Measurements from ENCODE around the gene METTL8.
A peak's percentile ranks its signal among the peaks of the same experiment; 100 is the strongest.

METTL8 gene

DNA sequence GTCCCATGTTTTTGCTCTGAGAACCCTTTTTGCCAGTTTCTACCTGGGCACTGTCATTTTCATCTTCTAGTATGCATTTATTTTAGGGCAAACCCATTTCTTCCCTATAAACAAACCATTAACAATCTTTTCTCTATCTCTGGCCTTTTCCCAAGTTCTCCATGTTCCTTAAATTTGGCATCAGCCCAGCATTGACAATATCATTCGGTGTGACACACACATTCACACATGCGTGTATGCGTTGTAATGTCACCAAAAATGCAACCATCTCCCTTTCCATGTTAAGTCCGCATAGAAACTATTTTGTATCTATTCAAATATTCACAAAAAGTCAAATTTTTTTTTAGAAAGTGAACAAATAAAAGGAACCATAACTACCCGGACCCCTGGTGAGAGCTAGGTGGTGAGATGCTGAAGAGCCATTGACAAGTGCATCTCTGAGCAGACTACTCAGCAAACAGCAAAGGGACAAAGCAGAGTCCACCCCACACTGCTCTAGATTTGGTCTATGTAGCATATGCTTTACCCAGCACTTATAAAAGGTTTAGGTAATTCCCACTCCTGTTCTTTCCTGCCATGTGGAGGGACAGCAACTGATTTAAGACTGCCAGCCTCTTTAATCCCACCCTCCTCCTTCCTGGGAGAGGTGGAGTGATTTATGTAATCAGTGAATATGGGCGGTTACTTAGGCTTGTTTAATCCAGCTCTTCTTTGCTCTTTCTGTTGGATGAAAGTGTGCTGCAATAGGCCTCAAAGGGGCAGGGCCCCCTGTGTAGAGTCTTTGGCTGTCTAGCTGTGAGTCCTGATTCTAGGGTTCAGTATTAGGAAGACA is 124.1 kb downstream of the METTL8 start:
- DNase-seq (ENCODE audit: low read depth) = no peak

GRCh38 chr2:171308280-171309054 is 125.3 kb downstream of the METTL8 start:
- DNase-seq (ENCODE audit: low read depth) = no peak

DNA sequence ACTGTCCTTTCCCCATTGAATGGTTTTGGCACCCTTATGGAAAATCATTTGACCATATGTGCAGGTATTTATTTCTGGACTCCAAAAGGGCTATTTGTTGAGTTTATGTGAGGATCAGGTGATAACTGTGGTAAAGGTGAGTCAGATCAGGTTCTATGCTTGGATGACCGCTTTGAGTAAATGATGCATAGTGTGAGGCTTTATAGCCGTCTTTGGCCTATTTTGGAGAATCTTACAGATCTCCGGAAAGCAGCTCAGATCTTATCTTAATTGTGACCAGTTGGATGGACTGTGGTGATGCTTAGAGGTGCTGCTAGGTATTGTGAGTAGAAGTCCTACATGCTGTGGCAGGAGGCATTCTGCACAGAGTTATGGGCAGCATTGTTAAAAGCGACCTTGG is 126.2 kb downstream of the METTL8 start:
- no peak for DNase-seq (ENCODE audit: low read depth)

DNA sequence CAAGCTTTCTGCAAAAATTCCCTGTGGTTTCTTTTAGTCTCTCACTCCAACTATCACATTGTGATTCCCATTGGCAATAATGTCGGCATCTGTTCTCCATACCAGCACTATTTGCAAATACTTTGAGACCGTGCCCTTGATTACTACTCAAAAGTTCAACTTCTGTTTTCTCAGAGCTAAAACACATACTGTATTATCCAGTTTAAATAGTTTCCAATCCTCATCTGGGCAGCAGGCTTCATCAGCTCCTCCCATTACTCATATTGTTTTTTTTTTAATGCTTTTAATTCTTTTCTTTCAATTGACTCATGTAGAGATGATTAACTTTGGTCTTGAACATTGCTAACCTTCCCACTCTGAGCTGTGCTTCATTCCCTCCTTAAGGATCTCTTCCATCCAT is 135.8 kb downstream of the METTL8 start:
- DNase-seq (ENCODE audit: low read depth) = peak; percentile 71

- DNase-seq (ENCODE audit: low read depth) = no peak
These were observed 139.2 kb downstream of the METTL8 start for GRCh38 chr2:171294608-171295007.

DNA sequence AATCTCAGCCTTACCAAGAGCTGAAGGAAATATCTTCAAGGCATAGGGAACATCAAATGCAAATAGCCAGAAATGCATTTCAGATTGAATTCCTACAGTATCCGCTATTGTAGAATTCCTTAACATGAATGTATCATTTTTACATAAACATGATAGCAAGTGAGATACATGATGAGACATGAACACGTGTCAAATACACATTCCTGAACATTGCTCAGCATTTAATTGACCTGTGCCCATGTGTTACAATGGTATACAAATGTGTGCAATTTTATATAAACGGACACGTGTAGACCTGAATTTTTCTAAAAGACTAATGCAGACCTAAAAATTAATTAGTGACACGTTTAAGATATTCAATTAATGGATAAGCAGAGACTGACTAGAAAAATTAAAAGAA is 140.1 kb downstream of the METTL8 start:
- no peak for DNase-seq (ENCODE audit: low read depth)

DNA sequence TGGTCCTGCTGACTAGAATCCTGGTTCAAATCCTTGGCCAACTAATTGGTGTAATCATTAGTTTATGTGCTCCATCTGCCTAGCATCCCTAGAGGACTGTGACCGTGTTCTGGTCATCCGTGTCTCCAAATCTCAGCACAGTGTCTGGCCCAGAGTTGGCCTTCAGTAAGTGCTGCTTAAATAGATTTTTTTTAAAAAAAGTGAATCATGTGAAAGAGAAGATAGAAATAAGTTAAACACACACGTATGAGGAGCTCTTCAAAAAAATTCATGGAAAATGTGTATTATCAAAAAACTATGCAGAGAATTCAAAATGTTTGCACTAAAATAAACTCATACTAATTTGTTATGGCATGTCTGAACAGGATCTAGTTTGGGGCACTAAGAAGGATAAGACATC is 143.8 kb downstream of the METTL8 start:
- no peak for DNase-seq (ENCODE audit: low read depth)

DNA sequence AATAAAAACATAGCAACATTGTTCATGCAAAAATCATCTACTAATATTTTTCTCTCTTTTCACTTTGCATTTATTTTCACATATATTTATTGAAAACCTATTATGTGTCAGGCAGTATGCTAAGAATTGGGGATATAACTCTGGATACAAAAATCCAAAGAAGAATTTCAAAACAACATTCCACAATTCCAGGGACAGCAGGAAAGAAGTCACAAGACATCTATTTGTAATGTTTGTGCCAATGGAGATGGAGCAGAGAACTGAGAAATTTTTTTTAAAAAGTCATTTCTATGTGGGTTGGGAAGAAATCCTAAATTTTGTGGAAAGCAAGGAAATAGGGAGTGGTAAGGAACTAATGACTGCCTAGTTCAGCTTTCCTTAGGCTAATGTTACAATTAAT is 144.5 kb downstream of the METTL8 start:
- no peak for DNase-seq (ENCODE audit: low read depth)

- DNase-seq (ENCODE audit: low read depth) = no peak
These were observed 146.2 kb downstream of the METTL8 start for GRCh38 chr2:171287611-171288010.

DNA sequence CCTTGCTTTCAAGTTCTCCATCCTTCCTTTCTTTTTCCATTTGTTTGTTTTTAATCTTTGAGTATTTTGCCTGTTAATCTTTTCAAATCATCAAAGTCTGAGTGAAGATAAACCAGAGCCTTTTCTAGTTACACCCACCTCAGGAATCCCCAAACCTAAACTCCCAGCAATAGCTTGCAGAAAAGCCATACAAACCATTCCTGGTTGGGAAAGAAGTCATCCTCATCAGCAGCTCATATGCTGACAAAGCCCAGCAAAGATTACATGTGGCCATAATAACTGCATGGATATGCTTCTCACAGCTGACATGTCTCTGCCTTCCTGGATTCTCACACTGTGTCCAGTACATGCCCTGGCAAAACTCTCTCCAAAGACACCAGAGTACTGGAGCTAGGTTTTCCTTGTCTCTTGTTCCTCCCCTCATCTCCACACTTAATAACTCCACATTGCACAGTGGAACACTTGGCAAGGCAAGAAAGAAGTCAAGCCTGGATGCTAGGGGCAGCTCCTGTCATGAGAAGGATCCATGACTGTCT is 146.7 kb downstream of the METTL8 start:
- no peak for DNase-seq (ENCODE audit: low read depth)

DNA sequence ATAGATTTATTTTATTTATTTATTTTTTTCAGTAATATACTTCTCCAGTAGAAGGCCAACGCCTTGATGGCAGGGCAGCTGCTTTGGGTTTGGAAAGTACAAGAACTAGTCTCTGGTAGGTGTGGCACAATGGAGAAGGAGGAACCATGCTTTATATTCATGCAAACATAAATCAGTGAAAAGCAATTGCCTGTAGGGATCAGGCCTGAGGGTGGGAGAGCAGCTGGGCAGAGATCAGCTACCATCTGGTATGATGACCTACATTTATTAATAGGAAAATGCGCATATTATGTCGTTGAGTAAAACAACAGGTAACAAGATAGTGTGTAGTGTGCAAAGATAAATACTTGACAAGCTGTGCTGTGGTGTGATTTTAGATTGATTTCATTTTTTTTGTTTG is 152.7 kb downstream of the METTL8 start:
- DNase-seq (ENCODE audit: low read depth) = no peak

GRCh38 chr2:171279983-171280790 is 153.6 kb downstream of the METTL8 start:
- DNase-seq (ENCODE audit: low read depth) = no peak

GRCh38 chr2:171274757-171275156 is 159.0 kb downstream of the METTL8 start:
- DNase-seq (ENCODE audit: low read depth) = no peak

- DNase-seq (ENCODE audit: low read depth) = peak; percentile 78
These were observed 161.8 kb downstream of the METTL8 start for GRCh38 chr2:171271971-171272436.

- no peak for DNase-seq (ENCODE audit: low read depth)
These were observed 162.4 kb downstream of the METTL8 start for GRCh38 chr2:171271386-171271785.

DNA sequence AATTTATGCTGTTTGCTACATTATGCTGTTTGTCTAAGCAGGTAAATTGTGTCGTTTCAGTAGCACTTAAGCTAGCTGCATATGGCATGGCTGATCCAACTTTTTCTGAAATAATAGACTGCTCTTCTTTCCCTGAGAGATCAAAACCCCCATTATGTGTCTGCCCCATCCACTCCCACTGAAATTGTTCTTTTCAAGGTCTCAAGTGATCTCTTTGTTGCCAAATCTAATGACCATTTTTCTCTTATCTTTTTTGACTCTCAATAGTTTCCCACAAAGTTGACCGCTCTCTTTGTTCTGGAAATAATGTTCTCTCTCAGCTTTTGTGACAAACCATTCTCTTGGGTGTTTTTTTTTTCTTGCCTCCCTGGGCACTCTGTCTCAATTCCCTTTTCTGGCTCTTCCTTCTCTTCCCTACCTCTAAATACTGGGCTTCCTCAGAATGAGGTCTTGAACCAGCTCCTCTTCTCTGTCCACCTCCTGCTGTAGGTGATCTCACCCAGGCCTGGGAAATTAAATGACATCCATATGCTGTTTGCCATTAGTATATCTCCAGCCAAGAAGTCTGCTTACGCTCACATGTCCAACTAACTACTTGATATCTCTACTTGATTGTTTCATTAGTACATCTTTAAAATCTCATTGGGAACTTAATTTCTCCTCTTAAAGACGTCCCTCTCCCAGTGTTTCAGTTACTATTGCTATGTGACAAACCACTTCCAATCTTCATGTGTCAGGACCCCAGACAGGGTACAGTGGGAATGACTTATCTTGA is 165.7 kb downstream of the METTL8 start:
- DNase-seq (ENCODE audit: low read depth) = no peak

Data from GM04503 (cell line).